Upper lobe of left lung (tissue), 4 donors: ENCODE measurements around the gene UNC45B.
A peak's percentile ranks its signal among the peaks of the same experiment; 100 is the strongest.

ENCODE experiments used
- CTCF ChIP-seq, 6 experiments: fragments of 450-650 bp in 4 of 6; fragments of 200-600 bp in 2 of 6; sonication (generic) in 2 of 6; IDR thresholded peaks; one replicate each; pipeline ENCODE4 v1.5.1; 2016 to 2019; ENCODE audit warnings: antibody characterized with exemption in 6 of 6
- EP300 ChIP-seq, 4 donors: sonication (generic); formaldehyde crosslinking; IDR thresholded peaks; one replicate each; pipeline ENCODE4 v1.5.1; 2017; ENCODE audit warnings: antibody characterized with exemption in 4 of 4, control low read depth in 2 of 4
- POLR2A ChIP-seq, 4 donors: fragments of 450-650 bp; IDR thresholded peaks; one replicate each; pipeline ENCODE4 v1.5.1; 2016 to 2017; ENCODE audit warnings: antibody characterized with exemption in 4 of 4, mild to moderate bottlenecking in 2 of 4
- POLR2AphosphoS5 ChIP-seq, 2 donors: sonication (generic); formaldehyde crosslinking; IDR thresholded peaks; one replicate each; pipeline ENCODE4 v1.5.1; 2017; ENCODE audit warnings: antibody characterized with exemption in 2 of 2

- TF ChIP-seq POLR2A (IDR thresholded peaks at IDR 0.05) (peak in 2 of 4 donors; percentile 34 to 57), CTCF (IDR thresholded peaks at IDR 0.05) (peak; percentile 94 to 100 (median 99)), EP300 (IDR thresholded peaks at IDR 0.05) (no peak), POLR2AphosphoS5 (IDR thresholded peaks at IDR 0.05) (no peak)
Measured at GRCh38 chr17:35119370-35120165, 28.0 kb upstream of the UNC45B start, which contains the start of gene RAD51D.
